Measurements from ENCODE around the gene PLPP3. TPM values are rescaled to one million over a fixed set of nuclear protein-coding genes. Genes with fewer than 3 reads are reported as not detected.
A peak's percentile ranks its signal among the peaks of the same experiment; 100 is the strongest.

Gene PLPP3
- total and polyA plus RNA-seq, 2 experiments from 2014 or later: 41.9 to 61.9 TPM

DNA sequence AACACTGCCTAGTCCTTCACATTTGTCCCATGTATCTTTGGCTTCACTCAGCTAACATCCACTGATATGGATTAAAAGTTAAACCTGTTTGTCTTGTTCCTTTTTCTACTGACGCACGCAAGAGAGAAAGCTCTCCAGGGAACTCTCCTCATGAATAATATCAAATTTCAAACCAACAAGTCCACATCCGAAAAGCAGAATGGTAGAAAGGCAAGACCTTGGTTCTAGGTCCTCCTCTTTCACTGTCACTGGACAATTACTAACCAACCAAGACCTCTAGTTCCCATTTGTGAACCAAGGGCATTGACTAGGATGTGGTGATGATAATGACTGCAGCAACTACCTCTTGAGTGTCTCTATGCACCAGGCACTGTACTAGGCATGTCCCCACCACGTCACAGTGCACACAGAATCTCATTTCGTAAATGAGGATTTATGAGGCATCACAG lies 8.4 kb downstream of the PLPP3 start:
- H3K9me2 ChIP-seq (ENCODE audit: insufficient read depth): no peaks in the 10 kb centered on the region
- peaks cover 76% of the 10 kb centered on the region for H3K4me1 Mint-ChIP-seq
- DNase-seq (ENCODE audit: low spot score) (no peak), ATAC-seq (no peak)
- H3K9me3 Mint-ChIP-seq: no peaks in the 10 kb centered on the region; the same call in 2 of the 3 replicates
- H3K27me3 ChIP-seq (ENCODE audit: insufficient read depth): no peaks in the 10 kb centered on the region
- H3K79me2 ChIP-seq (replicated peaks; ENCODE audit: insufficient read depth): peaks cover 100% of the 10 kb centered on the region
- H3K27ac Mint-ChIP-seq: peak overlapping the region; percentile 64
- H3K4me2 ChIP-seq: peak overlapping the region; percentile 69
- peaks cover 21% of the 10 kb centered on the region; the same call in 1 of the 2 replicates for H4K20me1 ChIP-seq (replicated peaks; ENCODE audit: insufficient read depth)
- peak overlapping the region; percentile 32 for H3K4me3 ChIP-seq
- H3K36me3 ChIP-seq (ENCODE audit: insufficient read depth): no peaks in the 10 kb centered on the region
- peaks cover 9% of the 10 kb centered on the region; the same call in 1 of the 2 replicates for H3F3A ChIP-seq (replicated peaks; ENCODE audit: low read depth)
- H2AFZ ChIP-seq: no peak overlapping the region
- peak overlapping the region; percentile 36 for H3K27ac ChIP-seq (ENCODE audit: low read depth)
- no peak for TF ChIP-seq ZNF114 (CRISPR knock-in tag; IDR thresholded peaks at IDR 0.05)
- no peak for TF ChIP-seq CREB1 (CRISPR knock-in tag; IDR thresholded peaks at IDR 0.05; ENCODE audit: low read depth)
- TF ChIP-seq, protein P1, sequence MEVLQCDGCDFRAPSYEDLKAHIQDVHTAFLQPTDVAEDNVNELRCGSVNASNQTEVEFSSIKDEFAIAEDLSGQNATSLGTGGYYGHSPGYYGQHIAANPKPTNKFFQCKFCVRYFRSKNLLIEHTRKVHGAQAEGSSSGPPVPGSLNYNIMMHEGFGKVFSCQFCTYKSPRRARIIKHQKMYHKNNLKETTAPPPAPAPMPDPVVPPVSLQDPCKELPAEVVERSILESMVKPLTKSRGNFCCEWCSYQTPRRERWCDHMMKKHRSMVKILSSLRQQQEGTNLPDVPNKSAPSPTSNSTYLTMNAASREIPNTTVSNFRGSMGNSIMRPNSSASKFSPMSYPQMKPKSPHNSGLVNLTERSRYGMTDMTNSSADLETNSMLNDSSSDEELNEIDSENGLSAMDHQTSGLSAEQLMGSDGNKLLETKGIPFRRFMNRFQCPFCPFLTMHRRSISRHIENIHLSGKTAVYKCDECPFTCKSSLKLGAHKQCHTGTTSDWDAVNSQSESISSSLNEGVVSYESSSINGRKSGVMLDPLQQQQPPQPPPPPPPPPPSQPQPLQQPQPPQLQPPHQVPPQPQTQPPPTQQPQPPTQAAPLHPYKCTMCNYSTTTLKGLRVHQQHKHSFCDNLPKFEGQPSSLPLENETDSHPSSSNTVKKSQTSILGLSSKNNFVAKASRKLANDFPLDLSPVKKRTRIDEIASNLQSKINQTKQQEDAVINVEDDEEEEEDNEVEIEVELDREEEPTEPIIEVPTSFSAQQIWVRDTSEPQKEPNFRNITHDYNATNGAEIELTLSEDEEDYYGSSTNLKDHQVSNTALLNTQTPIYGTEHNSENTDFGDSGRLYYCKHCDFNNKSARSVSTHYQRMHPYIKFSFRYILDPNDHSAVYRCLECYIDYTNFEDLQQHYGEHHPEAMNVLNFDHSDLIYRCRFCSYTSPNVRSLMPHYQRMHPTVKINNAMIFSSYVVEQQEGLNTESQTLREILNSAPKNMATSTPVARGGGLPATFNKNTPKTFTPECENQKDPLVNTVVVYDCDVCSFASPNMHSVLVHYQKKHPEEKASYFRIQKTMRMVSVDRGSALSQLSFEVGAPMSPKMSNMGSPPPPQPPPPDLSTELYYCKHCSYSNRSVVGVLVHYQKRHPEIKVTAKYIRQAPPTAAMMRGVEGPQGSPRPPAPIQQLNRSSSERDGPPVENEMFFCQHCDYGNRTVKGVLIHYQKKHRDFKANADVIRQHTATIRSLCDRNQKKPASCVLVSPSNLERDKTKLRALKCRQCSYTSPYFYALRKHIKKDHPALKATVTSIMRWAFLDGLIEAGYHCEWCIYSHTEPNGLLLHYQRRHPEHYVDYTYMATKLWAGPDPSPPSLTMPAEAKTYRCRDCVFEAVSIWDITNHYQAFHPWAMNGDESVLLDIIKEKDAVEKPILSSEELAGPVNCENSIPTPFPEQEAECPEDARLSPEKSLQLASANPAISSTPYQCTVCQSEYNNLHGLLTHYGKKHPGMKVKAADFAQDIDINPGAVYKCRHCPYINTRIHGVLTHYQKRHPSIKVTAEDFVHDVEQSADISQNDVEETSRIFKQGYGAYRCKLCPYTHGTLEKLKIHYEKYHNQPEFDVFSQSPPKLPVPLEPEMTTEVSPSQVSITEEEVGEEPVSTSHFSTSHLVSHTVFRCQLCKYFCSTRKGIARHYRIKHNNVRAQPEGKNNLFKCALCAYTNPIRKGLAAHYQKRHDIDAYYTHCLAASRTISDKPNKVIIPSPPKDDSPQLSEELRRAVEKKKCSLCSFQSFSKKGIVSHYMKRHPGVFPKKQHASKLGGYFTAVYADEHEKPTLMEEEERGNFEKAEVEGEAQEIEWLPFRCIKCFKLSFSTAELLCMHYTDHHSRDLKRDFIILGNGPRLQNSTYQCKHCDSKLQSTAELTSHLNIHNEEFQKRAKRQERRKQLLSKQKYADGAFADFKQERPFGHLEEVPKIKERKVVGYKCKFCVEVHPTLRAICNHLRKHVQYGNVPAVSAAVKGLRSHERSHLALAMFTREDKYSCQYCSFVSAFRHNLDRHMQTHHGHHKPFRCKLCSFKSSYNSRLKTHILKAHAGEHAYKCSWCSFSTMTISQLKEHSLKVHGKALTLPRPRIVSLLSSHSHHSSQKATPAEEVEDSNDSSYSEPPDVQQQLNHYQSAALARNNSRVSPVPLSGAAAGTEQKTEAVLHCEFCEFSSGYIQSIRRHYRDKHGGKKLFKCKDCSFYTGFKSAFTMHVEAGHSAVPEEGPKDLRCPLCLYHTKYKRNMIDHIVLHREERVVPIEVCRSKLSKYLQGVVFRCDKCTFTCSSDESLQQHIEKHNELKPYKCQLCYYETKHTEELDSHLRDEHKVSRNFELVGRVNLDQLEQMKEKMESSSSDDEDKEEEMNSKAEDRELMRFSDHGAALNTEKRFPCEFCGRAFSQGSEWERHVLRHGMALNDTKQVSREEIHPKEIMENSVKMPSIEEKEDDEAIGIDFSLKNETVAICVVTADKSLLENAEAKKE (CRISPR knock-in tag; IDR thresholded peaks at IDR 0.05): no peak
- TF ChIP-seq, protein P2, sequence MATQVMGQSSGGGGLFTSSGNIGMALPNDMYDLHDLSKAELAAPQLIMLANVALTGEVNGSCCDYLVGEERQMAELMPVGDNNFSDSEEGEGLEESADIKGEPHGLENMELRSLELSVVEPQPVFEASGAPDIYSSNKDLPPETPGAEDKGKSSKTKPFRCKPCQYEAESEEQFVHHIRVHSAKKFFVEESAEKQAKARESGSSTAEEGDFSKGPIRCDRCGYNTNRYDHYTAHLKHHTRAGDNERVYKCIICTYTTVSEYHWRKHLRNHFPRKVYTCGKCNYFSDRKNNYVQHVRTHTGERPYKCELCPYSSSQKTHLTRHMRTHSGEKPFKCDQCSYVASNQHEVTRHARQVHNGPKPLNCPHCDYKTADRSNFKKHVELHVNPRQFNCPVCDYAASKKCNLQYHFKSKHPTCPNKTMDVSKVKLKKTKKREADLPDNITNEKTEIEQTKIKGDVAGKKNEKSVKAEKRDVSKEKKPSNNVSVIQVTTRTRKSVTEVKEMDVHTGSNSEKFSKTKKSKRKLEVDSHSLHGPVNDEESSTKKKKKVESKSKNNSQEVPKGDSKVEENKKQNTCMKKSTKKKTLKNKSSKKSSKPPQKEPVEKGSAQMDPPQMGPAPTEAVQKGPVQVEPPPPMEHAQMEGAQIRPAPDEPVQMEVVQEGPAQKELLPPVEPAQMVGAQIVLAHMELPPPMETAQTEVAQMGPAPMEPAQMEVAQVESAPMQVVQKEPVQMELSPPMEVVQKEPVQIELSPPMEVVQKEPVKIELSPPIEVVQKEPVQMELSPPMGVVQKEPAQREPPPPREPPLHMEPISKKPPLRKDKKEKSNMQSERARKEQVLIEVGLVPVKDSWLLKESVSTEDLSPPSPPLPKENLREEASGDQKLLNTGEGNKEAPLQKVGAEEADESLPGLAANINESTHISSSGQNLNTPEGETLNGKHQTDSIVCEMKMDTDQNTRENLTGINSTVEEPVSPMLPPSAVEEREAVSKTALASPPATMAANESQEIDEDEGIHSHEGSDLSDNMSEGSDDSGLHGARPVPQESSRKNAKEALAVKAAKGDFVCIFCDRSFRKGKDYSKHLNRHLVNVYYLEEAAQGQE (IDR thresholded peaks at IDR 0.05; ENCODE audit: unreplicated experiment): no peak
- TF ChIP-seq STAT1 (IDR thresholded peaks at IDR 0.05; ENCODE audit: unreplicated experiment): no peak
- TF ChIP-seq, protein P3, sequence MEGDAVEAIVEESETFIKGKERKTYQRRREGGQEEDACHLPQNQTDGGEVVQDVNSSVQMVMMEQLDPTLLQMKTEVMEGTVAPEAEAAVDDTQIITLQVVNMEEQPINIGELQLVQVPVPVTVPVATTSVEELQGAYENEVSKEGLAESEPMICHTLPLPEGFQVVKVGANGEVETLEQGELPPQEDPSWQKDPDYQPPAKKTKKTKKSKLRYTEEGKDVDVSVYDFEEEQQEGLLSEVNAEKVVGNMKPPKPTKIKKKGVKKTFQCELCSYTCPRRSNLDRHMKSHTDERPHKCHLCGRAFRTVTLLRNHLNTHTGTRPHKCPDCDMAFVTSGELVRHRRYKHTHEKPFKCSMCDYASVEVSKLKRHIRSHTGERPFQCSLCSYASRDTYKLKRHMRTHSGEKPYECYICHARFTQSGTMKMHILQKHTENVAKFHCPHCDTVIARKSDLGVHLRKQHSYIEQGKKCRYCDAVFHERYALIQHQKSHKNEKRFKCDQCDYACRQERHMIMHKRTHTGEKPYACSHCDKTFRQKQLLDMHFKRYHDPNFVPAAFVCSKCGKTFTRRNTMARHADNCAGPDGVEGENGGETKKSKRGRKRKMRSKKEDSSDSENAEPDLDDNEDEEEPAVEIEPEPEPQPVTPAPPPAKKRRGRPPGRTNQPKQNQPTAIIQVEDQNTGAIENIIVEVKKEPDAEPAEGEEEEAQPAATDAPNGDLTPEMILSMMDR (conservative IDR thresholded peaks at IDR 0.05; ENCODE audit: low read depth in 2 of 2): no peak
- 0 out of 2 replicates have a peak, but pooled peaks have one; percentile 20 for TF ChIP-seq POLR2AphosphoS5 (IDR thresholded peaks at IDR 0.05; ENCODE audit: low read depth)
- H3K27me3 Mint-ChIP-seq (ENCODE audit: insufficient read depth, low read depth, poor library complexity): no peaks in the 10 kb centered on the region
- H3K36me3 Mint-ChIP-seq (ENCODE audit: low read depth): peaks cover 15% of the 10 kb centered on the region
- H3K4me3 Mint-ChIP-seq: peak overlapping the region; percentile 18; the same call in 1 of the 3 replicates
- peaks cover 94% of the 10 kb centered on the region for H3K4me1 ChIP-seq (ENCODE audit: insufficient read depth)
